VCaP (cell line): ENCODE measurements around the gene GTF2IRD1.

Source experiments
- H3K27ac ChIP-seq: fragments of 450-650 bp; 2 replicates; pipeline ENCODE4 v1.5.1; 2017
- CTCF ChIP-seq: fragments of 450-650 bp; conservative IDR thresholded peaks from 2 replicates; pipeline ENCODE4 v1.5.1; 2017; ENCODE audit warnings: mild to moderate bottlenecking, moderate library complexity

Gene GTF2IRD1

GRCh38 chr7:74518654-74519053 lies 64.9 kb downstream of the GTF2IRD1 start:
- H3K27ac ChIP-seq: no peak overlapping the region
- TF ChIP-seq CTCF: no peak

- no peak for TF ChIP-seq CTCF
- no peak overlapping the region for H3K27ac ChIP-seq
Measured at GRCh38 chr7:74519395-74519794, 65.7 kb downstream of the GTF2IRD1 start.

GRCh38 chr7:74521855-74522254 lies 68.1 kb downstream of the GTF2IRD1 start:
- H3K27ac ChIP-seq: no peak overlapping the region
- TF ChIP-seq CTCF: no peak

- no peak overlapping the region for H3K27ac ChIP-seq
- no peak for TF ChIP-seq CTCF
Measured at GRCh38 chr7:74522281-74522905, 68.7 kb downstream of the GTF2IRD1 start.

GRCh38 chr7:74523015-74523414 lies 69.3 kb downstream of the GTF2IRD1 start:
- H3K27ac ChIP-seq: no peak overlapping the region
- TF ChIP-seq CTCF: no peak

GRCh38 chr7:74525140-74525539 lies 71.4 kb downstream of the GTF2IRD1 start:
- TF ChIP-seq CTCF: no peak
- no peak overlapping the region for H3K27ac ChIP-seq

- no peak for TF ChIP-seq CTCF
- H3K27ac ChIP-seq: no peak overlapping the region
Measured at GRCh38 chr7:74525881-74526280, 72.2 kb downstream of the GTF2IRD1 start.
